Mesothelial cell of epicardium (in vitro differentiated cells): ENCODE results near the gene GRK5. TPM values are rescaled to one million over a fixed set of nuclear protein-coding genes. Genes with fewer than 3 reads are reported as not detected.
"Not testable (repeated sequence)": the region's sequence is repeated elsewhere in the genome, so short reads cannot be mapped to it uniquely, and the experiment has no call there.

Experiments
- DNase-seq, 2 experiments: peaks; one replicate each; pipeline ENCODE4 v3.0.0; 2021; ENCODE audit warnings: low spot score in 2 of 2; ENCODE audit not compliant: unreplicated experiment in 2 of 2
- H3K27ac Mint-ChIP-seq: 2 replicates; pipeline ENCODE4 v1.8.0; 2021; ENCODE audit warnings: mixed read lengths
- H3K27me3 Mint-ChIP-seq: 2 replicates; pipeline ENCODE4 v1.8.0; 2021; ENCODE audit warnings: low read depth, mixed read lengths
- H3K36me3 Mint-ChIP-seq: 2 replicates; pipeline ENCODE4 v1.8.0; 2021; ENCODE audit warnings: mixed read lengths
- H3K4me1 Mint-ChIP-seq: 2 replicates; pipeline ENCODE4 v1.8.0; 2021; ENCODE audit warnings: mixed read lengths
- H3K4me3 Mint-ChIP-seq: 2 replicates; pipeline ENCODE4 v1.8.0; 2021; ENCODE audit warnings: mild to moderate bottlenecking, moderate library complexity, mixed read lengths
- H3K9me3 Mint-ChIP-seq: 2 replicates; pipeline ENCODE4 v1.8.0; 2021; ENCODE audit warnings: mixed read lengths
- total RNA-seq: library from RNA; stranded (reverse); gene quantifications from 3 replicates; pipeline ENCODE4 v1.2.1, GENCODE V29; 2021
- TF ChIP-seq, protein P1 (sequence below): fragments of 200-600 bp; sonication (generic); IDR thresholded peaks from one replicate; pipeline ENCODE4 v1.5.0; 2021; ENCODE audit warnings: antibody characterized with exemption; ENCODE audit not compliant: unreplicated experiment

GRK5 gene
- total RNA-seq, 1 donor from 2014 or later = 14.5 TPM

DNA sequence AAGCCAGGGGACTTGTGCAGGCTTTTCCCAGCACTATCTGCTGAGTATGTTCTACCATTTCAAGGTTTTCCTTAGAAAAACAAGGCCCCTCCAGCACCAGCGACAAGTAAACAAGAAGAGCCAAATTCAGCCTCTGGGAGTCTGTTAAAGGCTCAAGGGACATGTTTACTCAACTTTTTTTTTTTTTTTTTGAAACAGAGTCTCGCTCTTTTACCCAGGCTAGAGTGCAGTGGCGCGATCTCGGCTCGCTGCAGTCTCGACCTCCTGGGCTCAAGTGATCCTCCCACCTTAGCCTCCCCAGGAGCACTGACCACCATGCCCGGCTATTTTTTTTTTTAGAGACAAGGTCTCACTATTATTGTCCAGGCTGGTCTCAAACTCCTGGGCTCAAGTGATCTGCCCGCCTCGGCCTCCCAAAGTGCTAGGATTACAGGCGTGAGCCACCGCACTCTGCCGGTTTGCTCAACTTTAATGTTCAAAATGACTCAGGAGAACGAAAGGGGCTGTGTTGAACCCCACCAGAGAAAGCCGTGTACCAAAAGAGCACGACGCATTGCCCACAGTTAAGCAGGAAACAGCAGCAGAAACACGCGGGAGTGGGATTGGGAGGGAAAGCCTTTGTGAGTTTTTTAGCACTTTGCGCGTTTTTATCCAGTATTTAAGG, 29.5 kb upstream of the GRK5 start:
- H3K4me1 Mint-ChIP-seq = peaks cover 23% of the 10 kb centered on the region
- TF ChIP-seq, protein P1, sequence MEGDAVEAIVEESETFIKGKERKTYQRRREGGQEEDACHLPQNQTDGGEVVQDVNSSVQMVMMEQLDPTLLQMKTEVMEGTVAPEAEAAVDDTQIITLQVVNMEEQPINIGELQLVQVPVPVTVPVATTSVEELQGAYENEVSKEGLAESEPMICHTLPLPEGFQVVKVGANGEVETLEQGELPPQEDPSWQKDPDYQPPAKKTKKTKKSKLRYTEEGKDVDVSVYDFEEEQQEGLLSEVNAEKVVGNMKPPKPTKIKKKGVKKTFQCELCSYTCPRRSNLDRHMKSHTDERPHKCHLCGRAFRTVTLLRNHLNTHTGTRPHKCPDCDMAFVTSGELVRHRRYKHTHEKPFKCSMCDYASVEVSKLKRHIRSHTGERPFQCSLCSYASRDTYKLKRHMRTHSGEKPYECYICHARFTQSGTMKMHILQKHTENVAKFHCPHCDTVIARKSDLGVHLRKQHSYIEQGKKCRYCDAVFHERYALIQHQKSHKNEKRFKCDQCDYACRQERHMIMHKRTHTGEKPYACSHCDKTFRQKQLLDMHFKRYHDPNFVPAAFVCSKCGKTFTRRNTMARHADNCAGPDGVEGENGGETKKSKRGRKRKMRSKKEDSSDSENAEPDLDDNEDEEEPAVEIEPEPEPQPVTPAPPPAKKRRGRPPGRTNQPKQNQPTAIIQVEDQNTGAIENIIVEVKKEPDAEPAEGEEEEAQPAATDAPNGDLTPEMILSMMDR = no peak
- H3K27me3 Mint-ChIP-seq = no peaks in the 10 kb centered on the region
- peak overlapping the region; percentile 98 for H3K4me3 Mint-ChIP-seq
- no peaks in the 10 kb centered on the region for H3K9me3 Mint-ChIP-seq
- peak overlapping the region; percentile 95 for H3K27ac Mint-ChIP-seq
- no peak for DNase-seq
- H3K36me3 Mint-ChIP-seq = peaks cover 5% of the 10 kb centered on the region

DNA sequence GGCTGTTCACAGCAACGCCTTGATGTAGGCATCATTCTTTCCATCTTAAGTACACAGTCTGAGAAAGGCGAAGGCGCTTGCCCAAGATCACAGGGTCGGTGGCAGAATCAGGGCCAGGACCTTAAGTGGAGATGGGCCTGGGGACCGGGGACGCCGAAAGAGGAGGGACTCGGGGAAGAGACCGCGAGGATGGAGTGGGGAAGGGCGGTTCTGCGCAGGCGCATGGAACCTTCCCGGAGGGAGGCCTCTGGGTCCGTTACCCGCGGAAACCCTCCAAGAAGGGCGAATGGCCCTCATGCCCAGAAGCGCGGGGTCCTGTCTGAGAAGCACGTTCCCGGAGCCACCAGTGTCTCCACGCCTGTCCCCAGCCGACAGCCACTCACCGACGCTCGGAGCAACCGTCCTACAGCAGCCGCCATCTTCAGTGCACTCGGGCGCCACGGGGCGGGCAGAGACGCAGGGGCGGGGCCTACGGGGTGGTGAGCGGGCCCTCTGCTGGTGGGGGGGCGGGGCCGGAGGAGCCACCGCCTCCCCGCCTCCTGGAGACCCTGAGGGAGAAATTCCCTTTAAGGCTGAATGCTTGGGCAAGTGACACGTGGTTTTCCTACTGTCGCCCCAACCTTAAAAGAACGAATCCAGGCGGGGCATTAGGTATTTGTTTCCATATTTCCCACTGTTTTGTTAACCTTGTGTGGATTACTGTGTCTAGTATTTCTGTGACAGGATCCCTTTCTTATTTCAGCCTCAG, 28.8 kb upstream of the GRK5 start, which contains the start of gene PRDX3:
PRDX3 (minus strand) TSS at position 441 of the 748 bp plus-strand sequence; CDS start at position 419, 22 bp downstream.
- TF ChIP-seq, protein P1 = no peak
- DNase-seq = peak; percentile 93 to 94
- Mint-ChIP-seq H3K4me1 (peaks cover 23% of the 10 kb centered on the region), H3K4me3 (peak within 1 kb of the TSS; percentile 98), H3K36me3 (peaks cover 3% of the 10 kb centered on the region), H3K27me3 (no peaks in the 10 kb centered on the region), H3K27ac (peak within 1 kb of the TSS; percentile 95), H3K9me3 (no peaks in the 10 kb centered on the region)

DNA sequence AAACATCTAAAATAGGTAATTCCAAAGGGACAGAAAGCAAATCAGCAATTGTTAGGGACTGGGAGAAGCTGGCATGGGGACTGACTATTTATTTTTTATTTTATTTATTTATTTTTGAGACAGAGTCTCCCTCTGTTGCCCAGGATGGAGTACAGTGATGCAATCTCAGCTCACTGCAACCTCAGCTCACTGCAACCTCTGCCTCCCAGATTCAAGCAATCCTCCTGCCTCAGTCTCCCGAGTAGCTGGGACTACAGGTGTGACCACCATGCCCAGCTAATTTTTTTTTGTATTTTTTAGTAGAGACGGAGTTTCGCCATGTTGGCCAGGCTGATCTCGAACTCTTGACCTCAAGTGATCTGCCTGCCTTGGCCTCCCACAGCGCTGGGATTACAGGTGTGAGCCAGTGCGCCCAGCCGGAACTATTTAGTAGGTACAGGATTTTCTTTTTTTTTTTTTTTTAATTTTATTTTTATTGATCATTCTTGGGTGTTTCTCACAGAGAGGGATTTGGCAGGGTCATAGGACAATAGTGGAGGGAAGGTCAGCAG, 26.4 kb upstream of the GRK5 start:
- not testable (repeated sequence) for DNase-seq, H3K27ac Mint-ChIP-seq
- H3K4me1 Mint-ChIP-seq = peaks cover 19% of the 10 kb centered on the region

DNA sequence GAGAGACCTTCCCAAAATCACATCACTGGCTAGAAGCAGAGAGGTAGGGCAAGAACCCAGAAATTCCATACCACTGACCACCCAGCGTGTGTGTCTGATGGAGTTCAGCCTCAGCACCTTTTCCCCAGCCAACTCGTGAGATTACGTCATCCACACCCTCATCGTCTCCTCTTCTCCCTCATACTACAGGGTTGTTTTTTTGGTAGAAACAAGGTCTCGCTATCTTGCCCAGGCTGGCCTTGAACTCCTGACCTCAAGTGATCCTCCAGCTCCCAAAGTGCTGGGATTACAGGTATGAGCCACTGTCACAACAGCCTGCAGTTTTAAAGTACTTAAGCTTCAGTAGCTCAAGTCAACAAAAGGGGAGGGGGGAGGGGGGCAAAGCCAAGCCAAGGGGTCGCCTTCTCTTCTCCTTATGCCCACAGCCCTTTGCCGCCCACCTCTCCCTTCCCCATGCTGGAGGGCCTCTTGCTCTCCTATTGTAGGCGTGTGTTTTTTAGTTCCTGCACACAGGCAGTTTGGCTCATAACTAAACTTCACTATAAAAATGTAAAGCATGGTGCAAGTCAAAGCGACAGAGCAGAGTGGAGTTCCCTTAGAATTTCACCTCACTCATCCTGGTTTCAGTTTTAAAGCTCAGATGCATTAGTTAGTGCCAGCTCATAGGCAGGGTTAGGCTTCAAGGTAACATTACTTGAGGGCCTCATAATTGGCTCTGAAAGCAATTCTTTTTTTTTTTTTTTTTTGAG, 23.5 kb upstream of the GRK5 start:
- Mint-ChIP-seq H3K27me3 (no peaks in the 10 kb centered on the region), H3K27ac (no peak overlapping the region), H3K36me3 (no peaks in the 10 kb centered on the region), H3K4me1 (peaks cover 6% of the 10 kb centered on the region), H3K4me3 (no peak overlapping the region), H3K9me3 (no peaks in the 10 kb centered on the region)
- TF ChIP-seq, protein P1 = no peak
- no peak for DNase-seq

More for the DNA sequence above, 26.4 kb upstream of the GRK5 start:
- not testable (repeated sequence) for H3K36me3 Mint-ChIP-seq, H3K4me3 Mint-ChIP-seq, H3K27me3 Mint-ChIP-seq, H3K9me3 Mint-ChIP-seq

DNA sequence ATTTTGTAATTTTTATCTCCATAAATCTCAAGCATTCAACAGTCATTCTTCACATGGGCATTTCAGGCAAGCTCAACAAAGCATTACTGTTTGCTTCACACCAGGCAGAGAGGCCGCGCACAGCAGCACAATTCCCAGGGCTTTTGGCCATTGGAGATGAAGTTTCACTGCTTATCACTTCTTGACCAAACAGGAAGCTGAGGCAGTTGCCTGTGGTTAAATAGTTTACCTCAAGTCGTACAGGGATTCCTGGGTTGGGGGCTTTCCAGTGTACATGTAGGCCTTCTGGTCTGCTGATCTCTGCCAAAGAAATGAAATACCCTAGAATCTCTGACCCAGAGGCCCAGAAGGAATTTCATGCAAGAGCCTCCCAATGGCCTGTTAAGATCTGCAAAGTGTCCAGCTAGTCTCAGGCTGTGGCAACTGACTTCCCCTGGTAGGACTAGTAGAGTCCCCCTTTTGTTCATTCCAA, 17.5 kb upstream of the GRK5 start:
- TF ChIP-seq, protein P1 = no peak
- no peaks in the 10 kb centered on the region for H3K36me3 Mint-ChIP-seq
- H3K4me3 Mint-ChIP-seq = no peak overlapping the region
- H3K9me3 Mint-ChIP-seq = no peaks in the 10 kb centered on the region
- H3K27me3 Mint-ChIP-seq = peaks cover 2% of the 10 kb centered on the region
- no peak for DNase-seq
- peaks cover 8% of the 10 kb centered on the region for H3K4me1 Mint-ChIP-seq
- no peak overlapping the region for H3K27ac Mint-ChIP-seq
